GM10847 (cell line): ENCODE results near the gene PGGHG.

ENCODE experiments used
- POLR2A ChIP-seq: IDR thresholded peaks from 2 replicates; pipeline ENCODE4 v1.6.1; 2011; ENCODE audit not compliant: insufficient read length; ENCODE audit errors: extremely low read depth

The PGGHG gene

DNA sequence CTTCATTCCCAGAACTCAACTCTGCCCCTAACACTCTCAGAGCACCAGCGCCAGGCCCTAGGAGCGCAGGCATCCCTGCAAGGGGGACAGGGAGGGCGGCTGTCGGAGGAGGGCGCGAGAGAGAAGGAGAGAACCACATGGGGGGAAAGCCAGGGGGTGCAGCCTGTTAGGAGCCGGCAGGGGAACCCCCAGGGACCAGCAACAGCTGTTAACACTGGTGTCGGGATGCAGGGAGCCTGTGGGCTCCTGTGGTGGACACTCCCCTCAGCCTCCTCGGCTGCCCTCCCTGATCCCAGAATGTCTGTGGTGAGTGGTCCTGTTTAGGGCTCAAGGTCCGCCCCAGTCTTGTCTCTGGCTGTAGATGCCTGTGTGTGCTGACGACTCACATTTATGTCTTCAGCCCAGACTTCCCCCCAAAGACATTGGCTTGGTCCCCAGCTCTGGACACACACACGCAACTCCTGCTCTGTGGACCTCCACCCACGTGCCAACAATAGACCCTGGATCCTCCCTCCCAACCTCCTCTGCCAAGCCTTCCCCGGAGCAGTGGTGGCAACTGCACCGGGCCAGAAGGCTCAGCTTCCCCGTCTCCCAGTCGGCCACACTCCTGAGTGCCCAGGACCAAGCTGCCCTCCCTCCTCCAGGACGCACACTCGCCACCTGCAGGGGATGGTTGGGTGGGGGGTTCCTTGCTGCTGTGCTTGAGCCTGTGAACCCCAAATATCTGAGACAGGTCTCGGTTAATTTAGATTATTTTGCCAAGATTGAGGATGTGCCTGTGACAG is 11.2 kb downstream of the PGGHG start:
- TF ChIP-seq POLR2A = no peak

- no peak for TF ChIP-seq POLR2A
Observed at GRCh38 chr11:303363-303762, 14.4 kb downstream of the PGGHG start.

GRCh38 chr11:304061-304506 is 15.2 kb downstream of the PGGHG start:
- no peak for TF ChIP-seq POLR2A

GRCh38 chr11:304915-305843 is 16.3 kb downstream of the PGGHG start:
- no peak for TF ChIP-seq POLR2A

DNA sequence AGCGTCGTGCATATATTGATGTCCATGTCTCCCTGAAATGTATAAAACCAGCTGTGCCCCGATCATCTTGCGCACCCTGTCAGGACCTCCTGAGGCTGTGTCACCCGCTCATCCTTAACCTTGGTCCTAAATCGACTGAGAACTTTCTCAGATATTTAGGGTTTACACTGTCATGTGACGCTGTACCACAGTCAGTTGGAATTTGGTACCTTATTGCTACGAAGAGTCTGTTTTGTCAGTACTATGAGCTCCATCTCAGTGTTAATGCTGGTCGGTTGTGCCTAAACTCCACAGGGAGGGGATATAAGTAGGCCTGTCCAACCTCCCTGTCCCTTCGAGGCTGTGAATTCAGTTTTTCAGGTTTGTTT is 16.9 kb downstream of the PGGHG start:
- TF ChIP-seq POLR2A = no peak

- no peak for TF ChIP-seq POLR2A
Observed at GRCh38 chr11:306645-307371, 17.9 kb downstream of the PGGHG start.

DNA sequence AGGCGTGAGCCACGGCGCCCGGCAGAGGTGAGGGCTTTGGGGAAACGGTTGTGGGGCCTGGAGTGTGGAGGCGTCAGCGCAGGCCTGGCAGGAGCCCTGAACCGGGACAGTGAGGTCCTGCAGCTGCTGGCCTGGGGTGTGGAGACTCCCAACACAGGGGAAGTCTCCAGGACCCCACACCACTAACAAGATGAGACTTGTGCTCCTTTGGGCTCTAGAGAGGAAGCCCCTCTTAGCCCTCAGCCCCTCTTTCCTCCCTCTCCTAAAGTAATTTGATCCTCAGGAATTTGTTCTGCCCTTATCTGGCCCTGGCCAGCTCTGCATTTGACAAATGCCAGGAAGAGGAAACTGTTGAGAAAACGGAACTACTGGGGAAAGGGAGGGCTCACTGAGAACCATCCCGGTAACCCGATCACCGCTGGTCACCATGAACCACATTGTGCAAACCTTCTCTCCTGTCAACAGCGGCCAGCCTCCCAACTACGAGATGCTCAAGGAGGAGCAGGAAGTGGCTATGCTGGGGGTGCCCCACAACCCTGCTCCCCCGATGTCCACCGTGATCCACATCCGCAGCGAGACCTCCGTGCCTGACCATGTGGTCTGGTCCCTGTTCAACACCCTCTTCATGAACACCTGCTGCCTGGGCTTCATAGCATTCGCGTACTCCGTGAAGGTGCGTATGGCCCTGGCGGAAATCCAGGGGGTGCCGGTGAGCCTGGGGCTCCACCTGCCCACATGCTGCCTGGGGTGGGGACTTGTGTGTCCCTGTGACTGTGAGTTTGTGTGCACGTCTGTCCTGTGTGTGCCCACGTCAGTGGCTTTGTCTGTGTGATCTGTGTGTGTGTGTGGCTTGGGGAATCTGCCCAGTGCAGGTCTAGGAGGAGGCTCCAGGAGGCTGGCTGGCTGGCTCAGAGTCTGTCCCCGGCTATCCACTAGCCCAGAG is 19.1 kb downstream of the PGGHG start, which contains the start of gene IFITM2:
TSS of gene IFITM2 (plus strand) at position 51 of the 943 bp plus-strand sequence. CDS start at position 428, 377 bp downstream.
- peak; percentile 48 for TF ChIP-seq POLR2A

GRCh38 chr11:312092-312816 is 23.3 kb downstream of the PGGHG start:
- no peak for TF ChIP-seq POLR2A

DNA sequence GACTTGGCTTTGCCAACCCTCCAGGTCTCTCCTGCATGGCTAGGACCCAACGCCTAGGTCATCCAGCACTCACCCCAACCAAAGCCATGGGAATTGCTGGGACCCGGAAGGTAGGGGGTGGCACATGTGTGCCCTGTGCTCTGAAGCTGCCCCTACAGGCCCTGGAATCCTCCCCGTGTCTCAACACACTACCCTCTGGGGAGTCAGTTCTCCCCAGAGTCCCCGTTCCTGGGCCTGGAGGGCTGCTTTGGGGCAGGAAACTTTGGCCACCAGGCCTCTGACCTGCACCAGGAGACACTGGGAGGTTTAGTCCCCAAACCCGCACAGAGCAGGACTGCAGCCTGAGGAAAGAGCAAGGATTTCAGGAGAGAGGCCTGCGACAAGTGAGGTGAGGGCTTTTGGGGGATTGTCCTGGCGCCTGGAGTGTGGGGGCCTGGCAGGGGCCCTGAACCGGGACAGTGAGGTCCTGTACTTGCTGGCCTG is 24.4 kb downstream of the PGGHG start:
- no peak for TF ChIP-seq POLR2A

DNA sequence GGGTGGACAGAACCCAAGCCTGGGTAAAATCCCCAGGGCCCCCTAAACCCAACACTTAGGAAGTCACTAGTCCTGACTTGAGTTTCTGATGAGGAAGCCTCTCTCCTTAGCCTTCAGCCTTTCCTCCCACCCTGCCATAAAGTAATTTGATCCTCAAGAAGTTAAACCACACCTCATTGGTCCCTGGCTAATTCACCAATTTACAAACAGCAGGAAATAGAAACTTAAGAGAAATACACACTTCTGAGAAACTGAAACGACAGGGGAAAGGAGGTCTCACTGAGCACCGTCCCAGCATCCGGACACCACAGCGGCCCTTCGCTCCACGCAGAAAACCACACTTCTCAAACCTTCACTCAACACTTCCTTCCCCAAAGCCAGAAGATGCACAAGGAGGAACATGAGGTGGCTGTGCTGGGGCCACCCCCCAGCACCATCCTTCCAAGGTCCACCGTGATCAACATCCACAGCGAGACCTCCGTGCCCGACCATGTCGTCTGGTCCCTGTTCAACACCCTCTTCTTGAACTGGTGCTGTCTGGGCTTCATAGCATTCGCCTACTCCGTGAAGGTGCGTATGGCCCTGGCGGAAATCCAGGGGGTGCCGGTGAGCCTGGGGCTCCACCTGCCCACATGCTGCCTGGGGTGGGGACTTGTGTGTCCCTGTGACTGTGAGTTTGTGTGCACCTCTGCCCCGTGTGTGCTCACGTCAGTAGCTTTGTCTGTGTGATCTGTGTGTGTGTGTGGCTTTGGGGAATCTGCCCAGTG is 25.0 kb downstream of the PGGHG start, which contains the start of gene IFITM1:
TSS of gene IFITM1 (plus strand) at position 254 of the 767 bp plus-strand sequence. CDS start at position 385, 131 bp downstream.
- TF ChIP-seq POLR2A = peak; percentile 83

DNA sequence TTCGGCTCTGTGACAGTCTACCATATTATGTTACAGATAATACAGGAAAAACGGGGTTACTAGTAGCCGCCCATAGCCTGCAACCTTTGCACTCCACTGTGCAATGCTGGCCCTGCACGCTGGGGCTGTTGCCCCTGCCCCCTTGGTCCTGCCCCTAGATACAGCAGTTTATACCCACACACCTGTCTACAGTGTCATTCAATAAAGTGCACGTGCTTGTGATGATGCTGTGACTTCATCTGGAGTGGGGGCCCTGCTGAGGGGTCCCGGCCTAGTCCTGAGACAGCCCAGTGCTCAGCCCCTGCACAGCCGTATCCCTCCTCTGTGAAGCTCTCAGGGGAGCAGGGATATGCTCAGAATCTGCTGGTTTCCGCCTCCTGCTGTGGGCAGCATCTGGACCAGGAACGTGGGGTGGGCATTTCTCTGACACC is 26.1 kb downstream of the PGGHG start:
- TF ChIP-seq POLR2A = peak; percentile 21

GRCh38 chr11:315516-315994 is 26.6 kb downstream of the PGGHG start:
- no peak for TF ChIP-seq POLR2A
